ENCODE results near the gene LRP1B.

- TF ChIP-seq CTCF (IDR thresholded peaks at IDR 0.05; ENCODE audit: low read length), result no peak
- no peak for TF ChIP-seq EZH2 (IDR thresholded peaks at IDR 0.05; ENCODE audit: borderline replicate concordance, low read length)
Measured at GRCh38 chr2:140567734-140568133, 1563.1 kb downstream of the LRP1B start.
